Measurements from ENCODE around the gene TBX18.

DNA sequence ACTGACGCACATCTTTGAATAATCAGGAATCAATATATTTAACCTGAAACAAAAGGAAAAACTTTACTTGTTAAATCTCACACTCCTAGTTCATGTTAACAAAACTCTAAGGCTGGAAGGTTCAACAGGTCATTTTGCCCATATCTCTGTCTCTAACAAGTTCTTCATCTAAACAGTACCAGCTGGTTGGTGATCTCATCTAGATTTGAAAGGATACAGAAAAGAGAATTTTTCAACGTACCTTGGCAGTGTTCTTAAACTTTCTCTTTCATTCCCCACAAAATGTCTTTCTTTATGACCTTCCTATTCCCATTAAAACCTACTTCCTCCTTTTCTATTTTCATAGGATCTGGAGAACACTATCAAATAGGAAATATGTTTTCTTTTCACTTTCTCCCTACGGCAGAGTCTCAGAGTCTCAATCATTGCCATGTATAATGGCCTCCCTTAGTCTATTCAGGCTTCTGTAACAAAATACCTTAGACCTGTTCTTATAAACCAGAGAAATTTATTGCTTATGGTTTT, 111.3 kb downstream of the TBX18 start:
- TF ChIP-seq, protein P1, sequence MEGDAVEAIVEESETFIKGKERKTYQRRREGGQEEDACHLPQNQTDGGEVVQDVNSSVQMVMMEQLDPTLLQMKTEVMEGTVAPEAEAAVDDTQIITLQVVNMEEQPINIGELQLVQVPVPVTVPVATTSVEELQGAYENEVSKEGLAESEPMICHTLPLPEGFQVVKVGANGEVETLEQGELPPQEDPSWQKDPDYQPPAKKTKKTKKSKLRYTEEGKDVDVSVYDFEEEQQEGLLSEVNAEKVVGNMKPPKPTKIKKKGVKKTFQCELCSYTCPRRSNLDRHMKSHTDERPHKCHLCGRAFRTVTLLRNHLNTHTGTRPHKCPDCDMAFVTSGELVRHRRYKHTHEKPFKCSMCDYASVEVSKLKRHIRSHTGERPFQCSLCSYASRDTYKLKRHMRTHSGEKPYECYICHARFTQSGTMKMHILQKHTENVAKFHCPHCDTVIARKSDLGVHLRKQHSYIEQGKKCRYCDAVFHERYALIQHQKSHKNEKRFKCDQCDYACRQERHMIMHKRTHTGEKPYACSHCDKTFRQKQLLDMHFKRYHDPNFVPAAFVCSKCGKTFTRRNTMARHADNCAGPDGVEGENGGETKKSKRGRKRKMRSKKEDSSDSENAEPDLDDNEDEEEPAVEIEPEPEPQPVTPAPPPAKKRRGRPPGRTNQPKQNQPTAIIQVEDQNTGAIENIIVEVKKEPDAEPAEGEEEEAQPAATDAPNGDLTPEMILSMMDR (IDR thresholded peaks at IDR 0.05), result no peak
- TF ChIP-seq POLR2A (IDR thresholded peaks at IDR 0.05), result no peak

Measured in uterus (tissue), 2 donors.